ENCODE data around the gene SLC38A9.
"Not testable (repeated sequence)": the region's sequence is repeated elsewhere in the genome, so short reads cannot be mapped to it uniquely, and the experiment has no call there.

GRCh38 chr5:55607309-55607708, 104.8 kb downstream of the SLC38A9 start:
- not testable (repeated sequence) for TF ChIP-seq CTCF, POLR2A (IDR thresholded peaks at IDR 0.05)

All from heart left ventricle (tissue), 13 donors.